DND-41 (cell line): ENCODE results near the gene KLF4.

Experiments used
- CTCF ChIP-seq: IDR thresholded peaks from 2 replicates; pipeline ENCODE4 v1.5.1; 2012; ENCODE audit warnings: borderline replicate concordance, low read length, moderate library complexity, mild to moderate bottlenecking; ENCODE audit not compliant: poor library complexity, severe bottlenecking; ENCODE audit errors: extremely low read depth
- EZH2 ChIP-seq: IDR thresholded peaks from 3 replicates; pipeline ENCODE4 v1.6.1; 2012; ENCODE audit warnings: borderline replicate concordance, low read depth, mild to moderate bottlenecking, moderate library complexity, low read length, inconsistent platforms; ENCODE audit not compliant: severe bottlenecking

GRCh38 chr9:107488375-107489143, 1.0 kb downstream of the KLF4 start:
- no peak for TF ChIP-seq CTCF
- TF ChIP-seq EZH2 = no peak
